ENCODE measurements around the gene OR1J2. TPM values are rescaled to one million over a fixed set of nuclear protein-coding genes. Genes with fewer than 3 reads are reported as not detected.

The OR1J2 gene
- total RNA-seq = not detected
- polyA plus RNA-seq (ENCODE audit: insufficient read depth in 1 of 8, insufficient read length in 8 of 8, low replicate concordance in 1 of 8) = not detected
- long read RNA-seq, donor 1 = 0 reads
- long read RNA-seq, donor 2 = 0 reads
- long read RNA-seq, donor 3 = 0 reads
- long read RNA-seq, donor 4 = 0 reads
- long read RNA-seq, donor 5, partial matches to known transcripts = 0 of 1 reads
- long read RNA-seq, donor 5, other reads (novel, unspliced or antisense) = 0 of 1 reads
- long read RNA-seq, donor 6 = 0 reads
- long read RNA-seq, donor 7 = 0 reads
- long read RNA-seq, donor 8 = 0 reads
- long read RNA-seq, donor 9 = 0 reads
- long read RNA-seq, donor 10 = 0 reads
- long read RNA-seq, donor 11 = 0 reads

GRCh38 chr9:122510502-122510901 is at the start of gene OR1J2:
Gene OR1J2 (plus strand): TSS chr9:122510802. CDS start chr9:122510802, 0 bp downstream.
- H3K27me3 ChIP-seq (ENCODE audit: control insufficient read depth, insufficient read depth, low read length) = no peaks in the 10 kb centered on the region
- H3K4me1 ChIP-seq (ENCODE audit: control insufficient read depth, insufficient read depth, low read length) = no peaks in the 10 kb centered on the region
- H3K4me3 ChIP-seq (ENCODE audit: low read length) = no peak within 1 kb of the TSS
- no peak for DNase-seq
- WGBS (ENCODE audit: insufficient coverage) = 79% methylated on average over 4 of the region's 6 CpGs
- H3K36me3 ChIP-seq (ENCODE audit: control insufficient read depth, insufficient read depth, low read length) = no peaks in the 10 kb centered on the region
- H3K27ac ChIP-seq (ENCODE audit: low read length) = no peak within 1 kb of the TSS
- H3K9me3 ChIP-seq (replicated peaks; ENCODE audit: control insufficient read depth, low read depth, low read length) = no peaks in the 10 kb centered on the region

- 85% methylated on average over 7 of the region's 10 CpGs for WGBS (ENCODE audit: insufficient coverage)
- H3K36me3 ChIP-seq (ENCODE audit: control insufficient read depth, insufficient read depth, low read length) = no peaks in the 10 kb centered on the region
- H3K27ac ChIP-seq (ENCODE audit: low read length) = no peak overlapping the region
- peaks cover 3% of the 10 kb centered on the region for H3K4me1 ChIP-seq (ENCODE audit: control insufficient read depth, insufficient read depth, low read length)
- H3K4me3 ChIP-seq (ENCODE audit: low read length) = no peak overlapping the region
- H3K27me3 ChIP-seq (ENCODE audit: control insufficient read depth, insufficient read depth, low read length) = peaks cover 3% of the 10 kb centered on the region
- no peak for DNase-seq
- H3K9me3 ChIP-seq (replicated peaks; ENCODE audit: control insufficient read depth, low read depth, low read length) = no peaks in the 10 kb centered on the region
Observed at GRCh38 chr9:122463828-122464632, 46.6 kb upstream of the OR1J2 start.

GRCh38 chr9:122464633-122465567 is 45.7 kb upstream of the OR1J2 start:
- Histone ChIP-seq H3K36me3 (ENCODE audit: control insufficient read depth, insufficient read depth, low read length) (no peaks in the 10 kb centered on the region), H3K9me3 (replicated peaks; ENCODE audit: control insufficient read depth, low read depth, low read length) (no peaks in the 10 kb centered on the region), H3K27ac (ENCODE audit: low read length) (no peak overlapping the region), H3K27me3 (ENCODE audit: control insufficient read depth, insufficient read depth, low read length) (peaks cover 3% of the 10 kb centered on the region), H3K4me3 (ENCODE audit: low read length) (peak overlapping the region; percentile 29), H3K4me1 (ENCODE audit: control insufficient read depth, insufficient read depth, low read length) (peaks cover 3% of the 10 kb centered on the region)
- WGBS (ENCODE audit: insufficient coverage) = 6% methylated on average over 7 of the region's 10 CpGs
- peak; percentile 73 for DNase-seq

GRCh38 chr9:122466456-122466855 is 44.1 kb upstream of the OR1J2 start:
- peaks cover 3% of the 10 kb centered on the region for H3K27me3 ChIP-seq (ENCODE audit: control insufficient read depth, insufficient read depth, low read length)

GRCh38 chr9:122468735-122469134 is 41.9 kb upstream of the OR1J2 start:
- Histone ChIP-seq H3K27me3 (ENCODE audit: control insufficient read depth, insufficient read depth, low read length) (peaks cover 2% of the 10 kb centered on the region), H3K4me3 (ENCODE audit: low read length) (no peak overlapping the region)
- 88% methylated on average over 2 of the region's 4 CpGs for WGBS (ENCODE audit: insufficient coverage)

More at GRCh38 chr9:122466456-122466855, 44.1 kb upstream of the OR1J2 start:
- no peak for DNase-seq
- no peaks in the 10 kb centered on the region for H3K9me3 ChIP-seq (replicated peaks; ENCODE audit: control insufficient read depth, low read depth, low read length)
- peaks cover 3% of the 10 kb centered on the region for H3K4me1 ChIP-seq (ENCODE audit: control insufficient read depth, insufficient read depth, low read length)
- no peak overlapping the region for H3K4me3 ChIP-seq (ENCODE audit: low read length)
- no peak overlapping the region for H3K27ac ChIP-seq (ENCODE audit: low read length)
- H3K36me3 ChIP-seq (ENCODE audit: control insufficient read depth, insufficient read depth, low read length) = no peaks in the 10 kb centered on the region
- WGBS (ENCODE audit: insufficient coverage) = no CpG with 5 or more reads among the region's 3 CpGs

GRCh38 chr9:122474561-122474960 is 36.0 kb upstream of the OR1J2 start:
- no peak for DNase-seq
- no peak overlapping the region for H3K27ac ChIP-seq (ENCODE audit: low read length)
- H3K27me3 ChIP-seq (ENCODE audit: control insufficient read depth, insufficient read depth, low read length) = no peaks in the 10 kb centered on the region
- H3K4me1 ChIP-seq (ENCODE audit: control insufficient read depth, insufficient read depth, low read length) = no peaks in the 10 kb centered on the region
- no peaks in the 10 kb centered on the region for H3K9me3 ChIP-seq (replicated peaks; ENCODE audit: control insufficient read depth, low read depth, low read length)
- WGBS (ENCODE audit: insufficient coverage) = 54% methylated on average over 2 of the region's 3 CpGs
- H3K36me3 ChIP-seq (ENCODE audit: control insufficient read depth, insufficient read depth, low read length) = no peaks in the 10 kb centered on the region
- no peak overlapping the region for H3K4me3 ChIP-seq (ENCODE audit: low read length)

More at GRCh38 chr9:122468735-122469134, 41.9 kb upstream of the OR1J2 start:
- Histone ChIP-seq H3K9me3 (replicated peaks; ENCODE audit: control insufficient read depth, low read depth, low read length) (no peaks in the 10 kb centered on the region), H3K4me1 (ENCODE audit: control insufficient read depth, insufficient read depth, low read length) (peaks cover 3% of the 10 kb centered on the region), H3K27ac (ENCODE audit: low read length) (no peak overlapping the region), H3K36me3 (ENCODE audit: control insufficient read depth, insufficient read depth, low read length) (no peaks in the 10 kb centered on the region)
- no peak for DNase-seq

- no peaks in the 10 kb centered on the region for H3K4me1 ChIP-seq (ENCODE audit: control insufficient read depth, insufficient read depth, low read length)
- DNase-seq = no peak
- H3K9me3 ChIP-seq (replicated peaks; ENCODE audit: control insufficient read depth, low read depth, low read length) = no peaks in the 10 kb centered on the region
- no peak overlapping the region for H3K4me3 ChIP-seq (ENCODE audit: low read length)
- WGBS (ENCODE audit: insufficient coverage) = no CpG with 5 or more reads among the region's 2 CpGs
- no peak overlapping the region for H3K27ac ChIP-seq (ENCODE audit: low read length)
- H3K36me3 ChIP-seq (ENCODE audit: control insufficient read depth, insufficient read depth, low read length) = no peaks in the 10 kb centered on the region
- H3K27me3 ChIP-seq (ENCODE audit: control insufficient read depth, insufficient read depth, low read length) = no peaks in the 10 kb centered on the region
Observed at GRCh38 chr9:122475717-122476116, 34.9 kb upstream of the OR1J2 start.

- WGBS (ENCODE audit: insufficient coverage) = 86% methylated on average over 3 of the region's 3 CpGs
- Histone ChIP-seq H3K27ac (ENCODE audit: low read length) (no peak overlapping the region), H3K4me3 (ENCODE audit: low read length) (no peak overlapping the region), H3K27me3 (ENCODE audit: control insufficient read depth, insufficient read depth, low read length) (no peaks in the 10 kb centered on the region), H3K36me3 (ENCODE audit: control insufficient read depth, insufficient read depth, low read length) (no peaks in the 10 kb centered on the region), H3K4me1 (ENCODE audit: control insufficient read depth, insufficient read depth, low read length) (no peaks in the 10 kb centered on the region), H3K9me3 (replicated peaks; ENCODE audit: control insufficient read depth, low read depth, low read length) (no peaks in the 10 kb centered on the region)
- no peak for DNase-seq
Observed at GRCh38 chr9:122477346-122477745, 33.3 kb upstream of the OR1J2 start.

- H3K27me3 ChIP-seq (ENCODE audit: control insufficient read depth, insufficient read depth, low read length) = no peaks in the 10 kb centered on the region
- no peak within 1 kb of the TSS for H3K4me3 ChIP-seq (ENCODE audit: low read length)
- H3K27ac ChIP-seq (ENCODE audit: low read length) = no peak within 1 kb of the TSS
- DNase-seq = no peak
- H3K9me3 ChIP-seq (replicated peaks; ENCODE audit: control insufficient read depth, low read depth, low read length) = no peaks in the 10 kb centered on the region
- 82% methylated on average over 5 of the region's 6 CpGs for whole genome bisulfite sequencing (ENCODE audit: insufficient coverage)
- no peaks in the 10 kb centered on the region for H3K4me1 ChIP-seq (ENCODE audit: control insufficient read depth, insufficient read depth, low read length)
- no peaks in the 10 kb centered on the region for H3K36me3 ChIP-seq (ENCODE audit: control insufficient read depth, insufficient read depth, low read length)
Observed at GRCh38 chr9:122477826-122478225, 32.8 kb upstream of the OR1J2 start, which contains the start of gene OR1J1. Gene OR1J1 (minus strand): TSS chr9:122477926. CDS start chr9:122477926, 0 bp downstream.
